Stimulated activated CD4-positive, alpha-beta T cell treated with anti-CD3 and anti-CD28 coated beads, TNF-alpha, amount 100 ng/mL, for 48 hours (primary cell): Measurements from ENCODE around the gene PNMA1.
A peak's percentile ranks its signal among the peaks of the same experiment; 100 is the strongest.

ENCODE experiments used
- DNase-seq, 3 donors: peaks; one replicate each; pipeline ENCODE4 v3.0.0-alpha.2; 2020; ENCODE audit warnings: low read depth in 3 of 3

The PNMA1 gene

GRCh38 chr14:73750531-73750901 is 36.3 kb upstream of the PNMA1 start:
- no peak for DNase-seq

GRCh38 chr14:73749706-73750530 is 35.7 kb upstream of the PNMA1 start:
- no peak for DNase-seq

- DNase-seq = no peak
These were observed 34.7 kb upstream of the PNMA1 start for GRCh38 chr14:73748858-73749357.

- DNase-seq = no peak
These were observed 33.4 kb upstream of the PNMA1 start for GRCh38 chr14:73747379-73748211.

- DNase-seq = no peak
These were observed 32.6 kb upstream of the PNMA1 start for GRCh38 chr14:73746520-73747378.

- no peak for DNase-seq
These were observed 31.7 kb upstream of the PNMA1 start for GRCh38 chr14:73745571-73746519.

- DNase-seq = no peak
These were observed 30.8 kb upstream of the PNMA1 start for GRCh38 chr14:73744874-73745529.

- no peak for DNase-seq
These were observed 30.1 kb upstream of the PNMA1 start for GRCh38 chr14:73744175-73744867.

GRCh38 chr14:73743431-73743931 is 29.3 kb upstream of the PNMA1 start:
- DNase-seq = no peak

GRCh38 chr14:73742520-73743238 is 28.5 kb upstream of the PNMA1 start:
- no peak for DNase-seq

- no peak for DNase-seq
These were observed 27.8 kb upstream of the PNMA1 start for GRCh38 chr14:73741876-73742519.

GRCh38 chr14:73741386-73741875 is 27.2 kb upstream of the PNMA1 start:
- DNase-seq = peak in 2 of 3 donors; percentile 52 to 65

- DNase-seq = no peak
These were observed 26.6 kb upstream of the PNMA1 start for GRCh38 chr14:73740618-73741326.

- DNase-seq = no peak
These were observed 25.9 kb upstream of the PNMA1 start for GRCh38 chr14:73739899-73740617.

- DNase-seq = no peak
These were observed 25.2 kb upstream of the PNMA1 start for GRCh38 chr14:73739174-73739898.
